ENCODE measurements around the gene SMARCD1. TPM values are rescaled to one million over a fixed set of nuclear protein-coding genes. Genes with fewer than 3 reads are reported as not detected.

Gene SMARCD1
- total and polyA plus RNA-seq, 3 experiments from 2014 or later = 16.1 to 78.2 (median 72.3) TPM

DNA sequence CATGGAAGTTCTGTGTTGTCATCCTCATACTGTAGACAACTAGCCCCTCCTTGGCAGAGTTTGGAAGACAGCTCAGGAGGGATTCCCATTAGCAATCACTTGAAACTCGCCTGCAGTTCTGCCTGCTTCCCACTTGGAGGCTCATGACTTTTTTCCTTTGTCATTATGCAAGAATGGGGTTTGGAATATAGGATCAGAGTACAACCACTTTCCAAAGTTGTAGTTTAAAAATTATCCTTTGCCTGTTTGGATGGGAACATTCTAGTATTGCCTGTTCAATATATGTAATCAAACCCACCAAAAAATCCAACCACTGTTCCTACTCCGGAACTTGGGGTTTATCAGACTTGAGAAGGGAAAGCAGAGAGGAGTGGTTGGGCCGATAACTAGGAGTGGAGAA, 16.5 kb downstream of the SMARCD1 start:
- H3K9me3 Mint-ChIP-seq = no peaks in the 10 kb centered on the region
- Histone ChIP-seq H3K36me3 (ENCODE audit: insufficient read depth, low read length) (peaks cover 16% of the 10 kb centered on the region), H3K27ac (ENCODE audit: low read depth, low read length) (no peak overlapping the region), H3K9me3 (ENCODE audit: low read length) (no peaks in the 10 kb centered on the region), H3K27me3 (ENCODE audit: insufficient read depth, low read length, poor library complexity, severe bottlenecking) (no peaks in the 10 kb centered on the region), H3K4me1 (ENCODE audit: insufficient read depth, low read length) (no peaks in the 10 kb centered on the region), H3K4me3 (ENCODE audit: low read length) (no peak overlapping the region)
- H3K4me1 Mint-ChIP-seq = no peaks in the 10 kb centered on the region
- no peak for DNase-seq
- peaks cover 6 to 53% (median 12%) of the 10 kb centered on the region in 3 donors for H3K36me3 Mint-ChIP-seq
- H3K27ac Mint-ChIP-seq = peak overlapping the region in 2 of 8 donors; percentile 7 to 21
- H3K27me3 Mint-ChIP-seq = no peaks in the 10 kb centered on the region
- ChIA-PET POLR2A (no interaction called here), CTCF (interaction anchor here (1.9 to 5.6 kb wide), 2 partner anchors 9 to 17 kb away, joined by 4 to 41 read pairs; partner anchors contain the start of gene COX14)
- H3K4me3 Mint-ChIP-seq = no peak overlapping the region

DNA sequence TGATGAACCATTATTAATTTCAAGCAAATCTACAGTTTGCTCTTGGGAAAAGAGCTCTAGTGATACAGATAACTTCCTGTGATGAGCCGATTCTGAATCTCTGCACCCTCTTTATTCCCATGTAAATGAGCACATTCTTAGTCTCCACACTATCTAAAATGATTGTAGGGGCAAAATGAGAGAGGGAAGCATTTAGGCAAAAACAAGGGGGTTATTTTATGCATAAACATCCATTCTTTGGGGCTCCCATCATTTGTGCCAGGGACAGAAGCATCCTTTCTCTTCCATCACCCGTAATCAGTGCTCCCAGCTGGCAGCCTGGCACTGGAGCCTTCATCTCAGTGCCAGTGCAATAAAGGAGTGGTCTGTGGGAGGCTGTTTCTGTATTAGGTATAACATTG, 17.0 kb downstream of the SMARCD1 start:
- Histone ChIP-seq H3K27ac (ENCODE audit: low read depth, low read length) (no peak overlapping the region), H3K4me3 (ENCODE audit: low read length) (no peak overlapping the region), H3K36me3 (ENCODE audit: insufficient read depth, low read length) (peaks cover 11% of the 10 kb centered on the region), H3K4me1 (ENCODE audit: insufficient read depth, low read length) (no peaks in the 10 kb centered on the region), H3K9me3 (ENCODE audit: low read length) (no peaks in the 10 kb centered on the region), H3K27me3 (ENCODE audit: insufficient read depth, low read length, poor library complexity, severe bottlenecking) (no peaks in the 10 kb centered on the region)
- no peaks in the 10 kb centered on the region for H3K9me3 Mint-ChIP-seq
- H3K4me1 Mint-ChIP-seq = no peaks in the 10 kb centered on the region
- CTCF ChIA-PET = interaction anchor here (1.9 to 5.6 kb wide), 2 partner anchors 9 to 17 kb away, joined by 4 to 41 read pairs; partner anchors contain the start of gene COX14
- H3K36me3 Mint-ChIP-seq = peaks cover 4 to 49% (median 9%) of the 10 kb centered on the region in 3 donors
- H3K4me3 Mint-ChIP-seq = no peak overlapping the region
- no peak for DNase-seq
- no peaks in the 10 kb centered on the region for H3K27me3 Mint-ChIP-seq
- peak overlapping the region in 1 of 8 donors; percentile 7 for H3K27ac Mint-ChIP-seq
- POLR2A ChIA-PET = interaction anchor here (0.9 kb wide), 1 partner anchor 9 kb away, joined by 3 read pairs; no protein-coding TSS in a partner anchor

DNA sequence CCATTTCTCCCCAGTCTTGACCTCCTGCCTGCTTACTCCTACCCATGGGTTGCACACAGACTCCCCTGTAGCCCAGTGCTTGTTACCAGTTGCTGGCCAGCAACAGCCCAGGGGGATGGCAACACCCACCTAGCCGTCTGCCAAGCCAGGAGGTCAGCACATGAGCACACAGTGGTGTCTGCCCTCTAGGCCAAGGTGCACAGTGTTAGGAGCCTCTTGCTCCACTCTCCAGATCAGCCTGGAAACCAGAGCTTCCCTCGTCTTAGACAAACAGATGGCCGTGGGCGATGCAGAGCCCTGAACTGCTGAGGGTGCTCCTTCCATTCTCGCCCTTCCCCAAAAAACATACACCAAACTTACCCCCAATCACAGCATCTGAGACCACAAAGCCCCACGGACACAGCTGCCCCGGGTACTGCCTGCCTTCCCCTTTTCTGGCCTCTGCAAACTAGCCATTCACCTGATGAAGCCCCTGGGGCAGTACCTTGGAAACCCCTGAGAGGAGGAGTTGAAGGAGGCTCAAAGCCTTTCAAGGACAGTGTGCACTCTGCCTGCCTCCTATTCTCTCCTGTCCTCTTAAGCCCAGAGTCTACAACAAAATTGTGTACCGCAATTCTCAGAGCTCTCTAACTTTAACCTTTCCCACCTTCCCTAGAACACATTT, 17.6 kb downstream of the SMARCD1 start:
- H3K9me3 Mint-ChIP-seq = no peaks in the 10 kb centered on the region
- Histone ChIP-seq H3K9me3 (ENCODE audit: low read length) (no peaks in the 10 kb centered on the region), H3K36me3 (ENCODE audit: insufficient read depth, low read length) (peaks cover 9% of the 10 kb centered on the region), H3K4me3 (ENCODE audit: low read length) (no peak overlapping the region), H3K4me1 (ENCODE audit: insufficient read depth, low read length) (no peaks in the 10 kb centered on the region), H3K27me3 (ENCODE audit: insufficient read depth, low read length, poor library complexity, severe bottlenecking) (no peaks in the 10 kb centered on the region), H3K27ac (ENCODE audit: low read depth, low read length) (no peak overlapping the region)
- no peaks in the 10 kb centered on the region for H3K4me1 Mint-ChIP-seq
- DNase-seq = no peak
- H3K27ac Mint-ChIP-seq = no peak overlapping the region
- peaks cover 2 to 42% (median 8%) of the 10 kb centered on the region in 3 donors for H3K36me3 Mint-ChIP-seq
- ChIA-PET POLR2A (interaction anchor here (0.9 kb wide), 1 partner anchor 9 kb away, joined by 3 read pairs; no protein-coding TSS in a partner anchor), CTCF (interaction anchor here (1.9 to 5.6 kb wide), 2 partner anchors 8 to 18 kb away, joined by 4 to 41 read pairs; partner anchors contain the start of gene COX14)
- no peaks in the 10 kb centered on the region for H3K27me3 Mint-ChIP-seq
- no peak overlapping the region for H3K4me3 Mint-ChIP-seq

DNA sequence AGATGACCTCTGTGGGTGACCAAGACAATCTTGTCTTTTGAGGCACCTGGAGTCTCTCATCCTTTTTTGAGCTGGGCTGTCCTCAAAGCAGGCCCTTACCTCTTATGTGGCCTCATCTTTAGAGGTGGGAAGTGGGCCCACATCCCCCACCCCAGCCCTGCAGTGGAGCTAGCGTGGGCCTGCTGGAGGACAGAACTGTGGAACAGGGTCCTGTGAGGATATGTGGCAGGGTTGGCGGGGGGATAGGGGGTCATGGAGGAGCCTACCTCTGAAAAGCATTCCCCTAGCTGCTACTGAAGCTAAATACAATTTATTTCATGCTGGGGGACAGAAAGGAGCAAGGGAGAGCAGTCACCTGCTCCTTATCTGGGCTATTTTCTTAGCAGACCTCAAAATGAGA, 18.2 kb downstream of the SMARCD1 start:
- DNase-seq = no peak
- Histone ChIP-seq H3K27me3 (ENCODE audit: insufficient read depth, low read length, poor library complexity, severe bottlenecking) (no peaks in the 10 kb centered on the region), H3K4me3 (ENCODE audit: low read length) (no peak overlapping the region), H3K36me3 (ENCODE audit: insufficient read depth, low read length) (peaks cover 3% of the 10 kb centered on the region), H3K4me1 (ENCODE audit: insufficient read depth, low read length) (no peaks in the 10 kb centered on the region), H3K27ac (ENCODE audit: low read depth, low read length) (no peak overlapping the region), H3K9me3 (ENCODE audit: low read length) (no peaks in the 10 kb centered on the region)
- no peak overlapping the region for H3K4me3 Mint-ChIP-seq
- POLR2A ChIA-PET = no interaction called here
- H3K36me3 Mint-ChIP-seq = peaks cover 0 to 36% (median 7%) of the 10 kb centered on the region in 3 donors
- CTCF ChIA-PET = interaction anchor here (0.8 to 5.6 kb wide), 3 partner anchors 8 to 136 kb away, joined by 3 to 41 read pairs (median 4); partner anchors contain the start of gene COX14
- no peaks in the 10 kb centered on the region for H3K4me1 Mint-ChIP-seq
- peak overlapping the region in 1 of 8 donors; percentile 68 for H3K27ac Mint-ChIP-seq
- no peaks in the 10 kb centered on the region for H3K27me3 Mint-ChIP-seq
- H3K9me3 Mint-ChIP-seq = no peaks in the 10 kb centered on the region

DNA sequence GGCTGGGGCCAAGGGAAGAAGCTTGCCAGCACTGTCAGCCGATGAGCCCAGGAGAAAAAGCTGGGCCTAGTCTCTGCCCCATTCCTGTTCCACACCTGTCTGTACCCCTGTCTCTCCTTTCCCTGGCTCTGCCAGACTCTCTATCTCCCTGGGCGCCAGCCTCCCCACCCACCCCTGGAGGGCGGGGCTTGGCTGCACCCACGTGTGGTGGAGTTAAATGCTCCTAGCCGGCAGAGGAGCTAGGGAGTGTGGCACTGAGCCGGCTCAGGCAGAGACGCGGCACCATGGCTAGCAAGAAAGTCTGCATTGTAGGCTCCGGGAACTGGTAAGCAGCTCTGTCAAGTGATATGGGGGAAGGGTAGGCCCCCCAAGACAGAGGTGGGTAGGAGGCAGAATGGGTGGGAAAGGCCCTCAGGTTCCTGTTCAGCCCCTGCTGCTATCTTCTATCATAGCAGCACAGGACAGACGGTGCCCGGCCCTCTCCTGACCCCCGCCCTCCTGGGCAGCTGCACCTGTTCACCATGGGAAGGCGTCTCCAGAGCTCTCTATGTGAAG, 18.7 kb downstream of the SMARCD1 start, which contains the start of gene GPD1:
Gene GPD1, plus strand, starts transcription at position 242 of the 555 bp plus-strand sequence. Its CDS starts 43 bp downstream, at position 285.
- Mint-ChIP-seq H3K9me3 (no peaks in the 10 kb centered on the region), H3K4me3 (no peak within 1 kb of the TSS), H3K36me3 (peaks cover 0 to 31% (median 7%) of the 10 kb centered on the region in 3 donors), H3K27ac (peak within 1 kb of the TSS in 1 of 8 donors; percentile 68), H3K4me1 (no peaks in the 10 kb centered on the region), H3K27me3 (no peaks in the 10 kb centered on the region)
- no peaks in the 10 kb centered on the region for H3K27me3 ChIP-seq (ENCODE audit: insufficient read depth, low read length, poor library complexity, severe bottlenecking)
- H3K9me3 ChIP-seq (ENCODE audit: low read length) = no peaks in the 10 kb centered on the region
- H3K4me3 ChIP-seq (ENCODE audit: low read length) = no peak within 1 kb of the TSS
- ChIA-PET POLR2A (interaction anchor here (0.5 kb wide), 1 partner anchor 96 kb away, joined by 3 read pairs; no protein-coding TSS in a partner anchor), CTCF (interaction anchor here (0.8 to 5.6 kb wide), 4 partner anchors 7 to 136 kb away, joined by 3 to 41 read pairs (median 4); partner anchors contain the start of gene COX14)
- no peaks in the 10 kb centered on the region for H3K36me3 ChIP-seq (ENCODE audit: insufficient read depth, low read length)
- no peak within 1 kb of the TSS for H3K27ac ChIP-seq (ENCODE audit: low read depth, low read length)
- no peak for DNase-seq
- no peaks in the 10 kb centered on the region for H3K4me1 ChIP-seq (ENCODE audit: insufficient read depth, low read length)

DNA sequence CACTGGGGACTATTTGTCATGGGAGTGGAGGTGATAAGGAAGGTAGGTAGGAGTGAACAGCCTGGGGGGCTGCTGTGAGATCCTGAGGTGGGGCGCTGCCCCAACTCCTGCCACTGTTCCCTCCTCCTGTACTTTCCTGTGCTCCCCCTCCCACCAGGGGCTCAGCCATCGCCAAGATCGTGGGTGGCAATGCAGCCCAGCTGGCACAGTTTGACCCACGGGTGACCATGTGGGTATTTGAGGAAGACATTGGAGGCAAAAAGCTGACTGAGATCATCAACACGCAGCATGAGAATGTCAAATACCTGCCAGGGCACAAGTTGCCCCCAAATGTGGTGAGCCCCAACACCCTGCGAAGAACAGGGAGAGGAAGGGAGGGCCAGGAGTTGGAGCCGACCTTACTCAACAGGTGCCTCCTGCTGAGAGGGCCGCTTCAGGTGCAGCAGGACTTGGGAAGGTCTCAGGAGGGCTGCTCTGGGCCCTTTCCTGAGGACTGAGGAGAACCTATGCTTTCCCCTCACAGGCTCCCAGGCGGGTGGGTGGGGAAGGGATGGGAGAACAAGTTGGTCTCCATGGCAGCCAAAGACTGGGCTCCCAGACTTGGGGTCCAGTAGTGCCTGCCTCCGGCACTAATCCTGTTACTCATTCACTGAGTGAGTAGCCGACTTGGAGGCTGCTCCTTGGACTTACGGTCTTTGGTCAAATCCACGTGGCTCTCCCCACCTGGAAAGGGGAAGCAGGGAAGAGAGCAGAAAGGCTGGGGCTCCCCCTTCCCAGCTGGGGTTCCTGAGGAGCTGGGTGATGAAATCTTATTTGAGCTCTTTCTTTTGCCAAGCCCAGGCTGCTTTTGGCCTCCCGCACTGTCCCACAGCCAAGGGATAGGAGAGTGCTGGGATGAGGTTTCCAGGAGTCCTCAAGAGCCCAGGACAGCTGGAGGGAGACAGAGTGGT, 19.6 kb downstream of the SMARCD1 start:
- no peak overlapping the region for H3K4me3 Mint-ChIP-seq
- Histone ChIP-seq H3K9me3 (ENCODE audit: low read length) (no peaks in the 10 kb centered on the region), H3K4me3 (ENCODE audit: low read length) (no peak overlapping the region), H3K36me3 (ENCODE audit: insufficient read depth, low read length) (no peaks in the 10 kb centered on the region), H3K27ac (ENCODE audit: low read depth, low read length) (no peak overlapping the region), H3K4me1 (ENCODE audit: insufficient read depth, low read length) (no peaks in the 10 kb centered on the region), H3K27me3 (ENCODE audit: insufficient read depth, low read length, poor library complexity, severe bottlenecking) (no peaks in the 10 kb centered on the region)
- CTCF ChIA-PET = interaction anchor here (0.8 to 1.7 kb wide), 3 partner anchors 16 to 137 kb away, joined by 3 to 4 read pairs (median 3); no protein-coding TSS in a partner anchor
- peaks cover 0 to 23% (median 3%) of the 10 kb centered on the region in 3 donors for H3K36me3 Mint-ChIP-seq
- no peak overlapping the region for H3K27ac Mint-ChIP-seq
- H3K9me3 Mint-ChIP-seq = no peaks in the 10 kb centered on the region
- no peaks in the 10 kb centered on the region for H3K4me1 Mint-ChIP-seq
- DNase-seq = no peak
- POLR2A ChIA-PET = interaction anchor here (0.5 to 1.1 kb wide), 2 partner anchors 62 to 97 kb away, joined by 3 read pairs; no protein-coding TSS in a partner anchor
- no peaks in the 10 kb centered on the region for H3K27me3 Mint-ChIP-seq

DNA sequence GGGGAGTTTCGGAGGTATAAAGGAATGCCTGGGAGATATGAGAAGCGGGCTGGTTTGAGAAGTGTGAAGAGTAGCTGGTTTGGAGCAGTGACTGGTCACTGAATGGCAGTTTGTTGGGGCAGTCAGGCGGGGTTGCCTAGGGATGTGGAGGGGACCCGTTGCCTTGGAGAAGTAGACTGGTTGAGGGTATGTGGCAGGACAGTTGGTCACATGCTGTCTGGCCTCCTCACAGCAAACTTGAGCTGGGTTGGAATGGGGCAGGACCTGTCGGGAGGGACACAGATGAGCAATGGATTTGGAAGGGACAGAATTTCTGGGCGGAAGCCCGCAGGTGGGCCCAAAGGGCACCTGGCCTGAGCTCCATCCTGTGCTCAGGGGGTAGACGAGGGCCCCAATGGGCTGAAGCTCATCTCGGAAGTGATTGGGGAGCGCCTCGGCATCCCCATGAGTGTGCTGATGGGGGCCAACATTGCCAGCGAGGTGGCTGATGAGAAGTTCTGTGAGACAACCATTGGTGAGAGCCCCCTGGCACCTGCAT, 20.8 kb downstream of the SMARCD1 start:
- Histone ChIP-seq H3K4me3 (ENCODE audit: low read length) (no peak overlapping the region), H3K27ac (ENCODE audit: low read depth, low read length) (no peak overlapping the region), H3K36me3 (ENCODE audit: insufficient read depth, low read length) (no peaks in the 10 kb centered on the region), H3K27me3 (ENCODE audit: insufficient read depth, low read length, poor library complexity, severe bottlenecking) (no peaks in the 10 kb centered on the region), H3K4me1 (ENCODE audit: insufficient read depth, low read length) (peaks cover 3% of the 10 kb centered on the region), H3K9me3 (ENCODE audit: low read length) (no peaks in the 10 kb centered on the region)
- ChIA-PET CTCF (interaction anchor here (1.1 kb wide), 2 partner anchors 17 to 19 kb away, joined by 3 to 4 read pairs; no protein-coding TSS in a partner anchor), POLR2A (no interaction called here)
- peak overlapping the region in 4 of 8 donors; percentile 5 to 77 (median 61) for H3K27ac Mint-ChIP-seq
- peaks cover 0 to 7% (median 4%) of the 10 kb centered on the region in 3 donors for H3K4me1 Mint-ChIP-seq
- H3K4me3 Mint-ChIP-seq = no peak overlapping the region
- peaks cover 0 to 11% (median 0%) of the 10 kb centered on the region in 3 donors for H3K36me3 Mint-ChIP-seq
- DNase-seq = no peak
- no peaks in the 10 kb centered on the region for H3K9me3 Mint-ChIP-seq
- H3K27me3 Mint-ChIP-seq = no peaks in the 10 kb centered on the region
